ENCODE data around the gene KCNV2.

DNA sequence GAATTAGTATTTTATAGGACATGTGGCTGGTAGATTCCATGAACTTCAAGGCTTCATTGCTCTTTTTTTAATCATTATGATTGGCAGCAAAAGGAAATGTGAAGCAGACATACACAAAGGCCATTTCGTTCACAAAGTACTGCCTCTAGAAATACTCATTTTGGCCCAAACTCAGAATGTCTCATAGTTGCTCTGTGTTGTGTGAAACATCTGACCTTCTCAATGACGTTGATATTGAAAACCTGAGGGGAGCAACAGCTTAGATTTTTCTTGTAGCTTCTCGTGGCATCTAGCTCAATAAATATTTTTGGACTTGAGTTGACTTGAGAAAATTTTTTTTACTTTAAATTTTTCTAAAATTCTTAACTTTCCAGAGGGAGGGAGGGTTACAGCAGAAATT, 12.4 kb downstream of the KCNV2 start:
- TF ChIP-seq, protein P1, sequence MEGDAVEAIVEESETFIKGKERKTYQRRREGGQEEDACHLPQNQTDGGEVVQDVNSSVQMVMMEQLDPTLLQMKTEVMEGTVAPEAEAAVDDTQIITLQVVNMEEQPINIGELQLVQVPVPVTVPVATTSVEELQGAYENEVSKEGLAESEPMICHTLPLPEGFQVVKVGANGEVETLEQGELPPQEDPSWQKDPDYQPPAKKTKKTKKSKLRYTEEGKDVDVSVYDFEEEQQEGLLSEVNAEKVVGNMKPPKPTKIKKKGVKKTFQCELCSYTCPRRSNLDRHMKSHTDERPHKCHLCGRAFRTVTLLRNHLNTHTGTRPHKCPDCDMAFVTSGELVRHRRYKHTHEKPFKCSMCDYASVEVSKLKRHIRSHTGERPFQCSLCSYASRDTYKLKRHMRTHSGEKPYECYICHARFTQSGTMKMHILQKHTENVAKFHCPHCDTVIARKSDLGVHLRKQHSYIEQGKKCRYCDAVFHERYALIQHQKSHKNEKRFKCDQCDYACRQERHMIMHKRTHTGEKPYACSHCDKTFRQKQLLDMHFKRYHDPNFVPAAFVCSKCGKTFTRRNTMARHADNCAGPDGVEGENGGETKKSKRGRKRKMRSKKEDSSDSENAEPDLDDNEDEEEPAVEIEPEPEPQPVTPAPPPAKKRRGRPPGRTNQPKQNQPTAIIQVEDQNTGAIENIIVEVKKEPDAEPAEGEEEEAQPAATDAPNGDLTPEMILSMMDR (conservative IDR thresholded peaks at IDR 0.05; ENCODE audit: low read depth in 2 of 2), result no peak
- no peak for TF ChIP-seq EZH2 (IDR thresholded peaks at IDR 0.05; ENCODE audit: low read depth, unreplicated experiment)
- TF ChIP-seq POLR2AphosphoS5 (IDR thresholded peaks at IDR 0.05; ENCODE audit: low read depth), result no peak
- TF ChIP-seq, protein P2, sequence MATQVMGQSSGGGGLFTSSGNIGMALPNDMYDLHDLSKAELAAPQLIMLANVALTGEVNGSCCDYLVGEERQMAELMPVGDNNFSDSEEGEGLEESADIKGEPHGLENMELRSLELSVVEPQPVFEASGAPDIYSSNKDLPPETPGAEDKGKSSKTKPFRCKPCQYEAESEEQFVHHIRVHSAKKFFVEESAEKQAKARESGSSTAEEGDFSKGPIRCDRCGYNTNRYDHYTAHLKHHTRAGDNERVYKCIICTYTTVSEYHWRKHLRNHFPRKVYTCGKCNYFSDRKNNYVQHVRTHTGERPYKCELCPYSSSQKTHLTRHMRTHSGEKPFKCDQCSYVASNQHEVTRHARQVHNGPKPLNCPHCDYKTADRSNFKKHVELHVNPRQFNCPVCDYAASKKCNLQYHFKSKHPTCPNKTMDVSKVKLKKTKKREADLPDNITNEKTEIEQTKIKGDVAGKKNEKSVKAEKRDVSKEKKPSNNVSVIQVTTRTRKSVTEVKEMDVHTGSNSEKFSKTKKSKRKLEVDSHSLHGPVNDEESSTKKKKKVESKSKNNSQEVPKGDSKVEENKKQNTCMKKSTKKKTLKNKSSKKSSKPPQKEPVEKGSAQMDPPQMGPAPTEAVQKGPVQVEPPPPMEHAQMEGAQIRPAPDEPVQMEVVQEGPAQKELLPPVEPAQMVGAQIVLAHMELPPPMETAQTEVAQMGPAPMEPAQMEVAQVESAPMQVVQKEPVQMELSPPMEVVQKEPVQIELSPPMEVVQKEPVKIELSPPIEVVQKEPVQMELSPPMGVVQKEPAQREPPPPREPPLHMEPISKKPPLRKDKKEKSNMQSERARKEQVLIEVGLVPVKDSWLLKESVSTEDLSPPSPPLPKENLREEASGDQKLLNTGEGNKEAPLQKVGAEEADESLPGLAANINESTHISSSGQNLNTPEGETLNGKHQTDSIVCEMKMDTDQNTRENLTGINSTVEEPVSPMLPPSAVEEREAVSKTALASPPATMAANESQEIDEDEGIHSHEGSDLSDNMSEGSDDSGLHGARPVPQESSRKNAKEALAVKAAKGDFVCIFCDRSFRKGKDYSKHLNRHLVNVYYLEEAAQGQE (IDR thresholded peaks at IDR 0.05; ENCODE audit: unreplicated experiment), result no peak

All from GM23338 (cell line).